B cell (primary cell): ENCODE data around the gene PTER. TPM values are rescaled to one million over a fixed set of nuclear protein-coding genes. Genes with fewer than 3 reads are reported as not detected.

Experiments used
- ATAC-seq: fragments of 200-7000 bp; cut with Tn5 transposase; one replicate; pipeline ENCODE4 v1.10.0; 2021; ENCODE audit warnings: low read depth, mild to moderate bottlenecking, moderate number of reproducible peaks, moderate library complexity
- CTCF ChIA-PET: fragments of 350-600 bp; sonication (Branson Sonifier 250); formaldehyde crosslinking; loops from one replicate; lab custom pipeline; 2021; ENCODE audit warnings: antibody characterized with exemption, inconsistent platforms; lab: Charles Lee
- POLR2A ChIA-PET: fragments of 350-600 bp; sonication (Branson Sonifier 250); formaldehyde crosslinking; loops from one replicate; lab custom pipeline; 2021; ENCODE audit warnings: antibody characterized with exemption; lab: Charles Lee
- DNase-seq: peaks from one replicate; pipeline ENCODE4 v3.0.0; 2013
- H2AFZ ChIP-seq: 2 replicates; pipeline ENCODE4 v1.6.1; 2012; ENCODE audit warnings: mild to moderate bottlenecking, low read depth, low read length; ENCODE audit not compliant: insufficient read depth, poor library complexity, severe bottlenecking
- H3K27ac ChIP-seq, 2 donors: 1 replicate in 1 of 2; 2 replicates in 1 of 2; pipeline ENCODE4 v1.5.1; 2012 to 2013; ENCODE audit warnings: low read length in 2 of 2, mild to moderate bottlenecking in 2 of 2, moderate library complexity in 1 of 2
- H3K27me3 ChIP-seq, 4 experiments: fragments of 200-600 bp in 1 of 4; sonication (generic) in 1 of 4; replicated peaks in 1 of 4; 1 replicate in 2 of 4; 2 replicates in 2 of 4; pipeline versions ENCODE4 v1.6.1 to v1.7.0; 2013 to 2016; ENCODE audit warnings: low read length in 3 of 4, mild to moderate bottlenecking in 2 of 4, mixed read lengths in 1 of 4, moderate library complexity in 1 of 4; ENCODE audit not compliant: insufficient read depth in 4 of 4, control insufficient read depth in 3 of 4; ENCODE audit errors: control extremely low read depth in 1 of 4
- H3K36me3 ChIP-seq, 2 experiments: replicated peaks in 1 of 2; 1 replicate in 1 of 2; 2 replicates in 1 of 2; pipeline versions ENCODE4 v1.6.1 to v1.7.1; 2013; ENCODE audit warnings: low read length in 1 of 2; ENCODE audit not compliant: insufficient read depth in 2 of 2, control insufficient read depth in 1 of 2; ENCODE audit errors: control extremely low read depth in 1 of 2, extremely low read depth in 1 of 2
- H3K4me1 ChIP-seq, 2 donors: fragments of 200-600 bp in 1 of 2; sonication (generic) in 1 of 2; 1 replicate in 1 of 2; 2 replicates in 1 of 2; pipeline versions ENCODE4 v1.5.1 to v1.6.1; 2013 to 2017; ENCODE audit warnings: low read length in 2 of 2; ENCODE audit not compliant: control insufficient read depth in 2 of 2, insufficient read depth in 2 of 2
- H3K4me2 ChIP-seq: replicated peaks from 2 replicates; pipeline ENCODE3; 2012; ENCODE audit warnings: mild to moderate bottlenecking, low read depth, low read length; ENCODE audit not compliant: poor library complexity, severe bottlenecking
- H3K4me3 ChIP-seq, 5 experiments: fragments of 200-600 bp in 1 of 5; sonication (generic) in 1 of 5; 1 replicate in 3 of 5; 2 replicates in 2 of 5; pipeline versions ENCODE4 v1.5.1 to v1.7.0; 2011 to 2016; ENCODE audit warnings: low read length in 4 of 5, mild to moderate bottlenecking in 4 of 5, low read depth in 2 of 5, control low read depth in 1 of 5, moderate library complexity in 1 of 5; ENCODE audit not compliant: insufficient read depth in 1 of 5; ENCODE audit errors: control extremely low read depth in 1 of 5, extremely low read depth in 1 of 5
- H3K79me2 ChIP-seq: fragments of 200-600 bp; sonication (generic); one replicate; pipeline ENCODE4 v1.6.0; 2016; ENCODE audit warnings: low read length; ENCODE audit not compliant: control insufficient read depth, insufficient read depth
- H3K9ac ChIP-seq: fragments of 200-600 bp; sonication (generic); 2 replicates; pipeline ENCODE4 v1.6.1; 2017; ENCODE audit warnings: mild to moderate bottlenecking, low read length, moderate library complexity
- H3K9me3 ChIP-seq, 3 donors: one replicate each; pipeline versions ENCODE4 v1.6.1 to v1.7.1; 2013; ENCODE audit warnings: low read length in 2 of 3; ENCODE audit not compliant: control insufficient read depth in 2 of 3, insufficient read depth in 1 of 3; ENCODE audit errors: control extremely low read depth in 1 of 3
- H4K20me1 ChIP-seq: 2 replicates; pipeline ENCODE4 v1.6.0; 2012; ENCODE audit warnings: mild to moderate bottlenecking, low read length; ENCODE audit not compliant: insufficient read depth, control insufficient read depth, poor library complexity, severe bottlenecking
- H3K27ac Mint-ChIP-seq: one replicate; pipeline ENCODE4 v1.8.0; 2021; ENCODE audit warnings: mixed read lengths
- H3K27me3 Mint-ChIP-seq: one replicate; pipeline ENCODE4 v1.8.0; 2021; ENCODE audit warnings: mixed read lengths
- H3K4me1 Mint-ChIP-seq: one replicate; pipeline ENCODE4 v1.8.0; 2021; ENCODE audit warnings: mixed read lengths
- H3K4me3 Mint-ChIP-seq: one replicate; pipeline ENCODE4 v1.8.0; 2021; ENCODE audit warnings: mixed read lengths
- H3K9me3 Mint-ChIP-seq: one replicate; pipeline ENCODE4 v1.8.0; 2022; ENCODE audit warnings: mixed read lengths; ENCODE audit not compliant: insufficient read depth
- CTCF ChIP-seq: fragments of 200-600 bp; IDR thresholded peaks from one replicate; pipeline ENCODE4 v1.8.0; 2022; ENCODE audit warnings: antibody characterized with exemption, mild to moderate bottlenecking
- EZH2 ChIP-seq: IDR thresholded peaks from 2 replicates; pipeline ENCODE4 v1.6.1; 2012; ENCODE audit warnings: borderline replicate concordance, low read depth, mild to moderate bottlenecking, moderate library complexity, low read length; ENCODE audit not compliant: insufficient read depth, poor library complexity, severe bottlenecking
- WGBS: methylation state at CpG from one replicate; pipeline ENCODE4 v1.1.5; 2013; ENCODE audit warnings: missing lambda C conversion rate; ENCODE audit not compliant: insufficient coverage; 5-methylcytosine and 5-hydroxymethylcytosine counted together
- intact Hi-C: fragments of 100-400 bp; cut with micrococcal nuclease; formaldehyde crosslinking; loops from one replicate; pipeline ENCODE4 v1.10.0; 2022
- polyA plus RNA-seq: library from polyadenylated mRNA; depleted of rRNA; stranded (reverse); fragments of >200 nt; gene quantifications from 2 replicates; pipeline ENCODE4 v1.2.3, GENCODE V29; 2012
- total RNA-seq, 2 donors: library from RNA; stranded (reverse); fragments of 120-200 nt in 1 of 2; gene quantifications; 1 replicate in 1 of 2; 2 replicates in 1 of 2; pipeline versions ENCODE4 v1.2.3 to v1.2.4, GENCODE V29; 2013 to 2022

Gene PTER
- total and polyA plus RNA-seq, 2 donors (not counting 1 experiment from before 2014, with no cell fraction given): 7.4 to 18.6 TPM

GRCh38 chr10:16544099-16544498 lies 107.3 kb downstream of the PTER start:
- Histone ChIP-seq H3K9ac (no peak overlapping the region), H3K27me3 (peaks cover 0 to 7% (median 0%) of the 10 kb centered on the region in 4 experiments), H3K4me3 (no peak overlapping the region), H3K27ac (no peak overlapping the region), H3K79me2 (no peaks in the 10 kb centered on the region), H3K36me3 (no peaks in the 10 kb centered on the region), H3K4me1 (no peaks in the 10 kb centered on the region), H4K20me1 (no peaks in the 10 kb centered on the region), H3K9me3 (no peaks in the 10 kb centered on the region), H3K4me2 (no peak overlapping the region), H2AFZ (no peak overlapping the region)
- no peak overlapping the region for H3K4me3 Mint-ChIP-seq
- H3K4me1 Mint-ChIP-seq: no peaks in the 10 kb centered on the region
- intact Hi-C loops: no loop called here
- no peak for TF ChIP-seq EZH2
- no peak for TF ChIP-seq CTCF
- WGBS: no CpG with 5 or more reads among the region's 3 CpGs
- H3K9me3 Mint-ChIP-seq: no peaks in the 10 kb centered on the region
- ChIA-PET POLR2A (no interaction called here), CTCF (no interaction called here)
- no peak overlapping the region for H3K27ac Mint-ChIP-seq
- no peak for DNase-seq
- peaks cover 23% of the 10 kb centered on the region for H3K27me3 Mint-ChIP-seq
- no peak for ATAC-seq

GRCh38 chr10:16544591-16544990 lies 107.8 kb downstream of the PTER start:
- peaks cover 20% of the 10 kb centered on the region for H3K27me3 Mint-ChIP-seq
- no peak overlapping the region for H3K27ac Mint-ChIP-seq
- Histone ChIP-seq H3K79me2 (no peaks in the 10 kb centered on the region), H3K27me3 (peaks cover 0 to 7% (median 0%) of the 10 kb centered on the region in 4 experiments), H3K27ac (no peak overlapping the region), H3K4me3 (no peak overlapping the region), H3K4me2 (no peak overlapping the region), H3K9ac (no peak overlapping the region), H3K9me3 (no peaks in the 10 kb centered on the region), H3K4me1 (no peaks in the 10 kb centered on the region), H3K36me3 (no peaks in the 10 kb centered on the region), H4K20me1 (no peaks in the 10 kb centered on the region), H2AFZ (no peak overlapping the region)
- H3K9me3 Mint-ChIP-seq: no peaks in the 10 kb centered on the region
- CTCF ChIA-PET: interaction anchor here (1.2 to 1.3 kb wide), 2 partner anchors 8 to 21 kb away, joined by 3 to 4 read pairs; no protein-coding TSS in a partner anchor
- POLR2A ChIA-PET: no interaction called here
- 100% methylated on average over 1 of the region's 4 CpGs for WGBS
- H3K4me3 Mint-ChIP-seq: no peak overlapping the region
- no peaks in the 10 kb centered on the region for H3K4me1 Mint-ChIP-seq
- DNase-seq (no peak), ATAC-seq (no peak)
- intact Hi-C loops: no loop called here
- no peak for TF ChIP-seq EZH2
- no peak for TF ChIP-seq CTCF
